Frontal cortex (tissue), 4 donors: Measurements from ENCODE around the gene ATXN10. TPM values are rescaled to one million over a fixed set of nuclear protein-coding genes. Genes with fewer than 3 reads are reported as not detected.

Experiments
- DNase-seq, 2 donors: peaks; one replicate each; pipeline ENCODE4 v3.0.0; 2012; ENCODE audit warnings: low spot score in 2 of 2
- FAIRE-seq: peaks from 2 replicates; lab custom pipeline; 2012; peaks lifted over from hg19 to GRCh38; lab: Jason Lieb, UNC
- total RNA-seq: library from RNA; depleted of rRNA; stranded (reverse); fragments of >200 nt; gene quantifications from one replicate; pipeline ENCODE4 v1.2.3, GENCODE V29; 2014
- donor health status: control.
- donor health status: control.
- donor health status: control.

ATXN10 gene
- total RNA-seq, 1 donor from 2014 or later, result 390 TPM

- no peak for FAIRE-seq
- DNase-seq, result no peak
Measured at GRCh38 chr22:45743687-45744086, 72.1 kb downstream of the ATXN10 start.

GRCh38 chr22:45744442-45744841 lies 72.8 kb downstream of the ATXN10 start:
- no peak for FAIRE-seq

GRCh38 chr22:45750626-45751025 lies 79.0 kb downstream of the ATXN10 start:
- no peak for DNase-seq
- FAIRE-seq, result no peak

More at GRCh38 chr22:45744442-45744841, 72.8 kb downstream of the ATXN10 start:
- DNase-seq, result no peak

- DNase-seq, result no peak
- no peak for FAIRE-seq
Measured at GRCh38 chr22:45752036-45752435, 80.4 kb downstream of the ATXN10 start.

- DNase-seq, result no peak
- no peak for FAIRE-seq
Measured at GRCh38 chr22:45754822-45755221, 83.2 kb downstream of the ATXN10 start.

- no peak for FAIRE-seq
- no peak for DNase-seq
Measured at GRCh38 chr22:45756558-45756957, 84.9 kb downstream of the ATXN10 start.

- FAIRE-seq, result no peak
- peak; percentile 28 to 30 for DNase-seq
Measured at GRCh38 chr22:45757068-45757467, 85.4 kb downstream of the ATXN10 start.

- FAIRE-seq, result no peak
- DNase-seq, result no peak
Measured at GRCh38 chr22:45757936-45758335, 86.3 kb downstream of the ATXN10 start.

- no peak for FAIRE-seq
- no peak for DNase-seq
Measured at GRCh38 chr22:45758603-45759002, 87.0 kb downstream of the ATXN10 start.

GRCh38 chr22:45760682-45761081 lies 89.0 kb downstream of the ATXN10 start:
- FAIRE-seq, result no peak
- DNase-seq, result no peak

GRCh38 chr22:45762545-45763235 lies 91.1 kb downstream of the ATXN10 start:
- FAIRE-seq, result no peak
- no peak for DNase-seq

GRCh38 chr22:45763236-45763624 lies 91.6 kb downstream of the ATXN10 start:
- FAIRE-seq (no peak), DNase-seq (no peak)

- FAIRE-seq (no peak), DNase-seq (no peak)
Measured at GRCh38 chr22:45768490-45768889, 96.9 kb downstream of the ATXN10 start.

- FAIRE-seq, result no peak
Measured at GRCh38 chr22:45769569-45770210, 98.1 kb downstream of the ATXN10 start.

GRCh38 chr22:45770506-45770905 lies 98.9 kb downstream of the ATXN10 start:
- FAIRE-seq, result no peak
- no peak for DNase-seq

More at GRCh38 chr22:45769569-45770210, 98.1 kb downstream of the ATXN10 start:
- no peak for DNase-seq

GRCh38 chr22:45771057-45771456 lies 99.4 kb downstream of the ATXN10 start:
- DNase-seq, result no peak
- FAIRE-seq, result no peak

- FAIRE-seq (no peak), DNase-seq (no peak)
Measured at GRCh38 chr22:45771711-45772110, 100.1 kb downstream of the ATXN10 start.

- FAIRE-seq, result no peak
- DNase-seq, result no peak
Measured at GRCh38 chr22:45772743-45773142, 101.1 kb downstream of the ATXN10 start.

- FAIRE-seq, result no peak
- DNase-seq, result no peak
Measured at GRCh38 chr22:45774001-45774670, 102.5 kb downstream of the ATXN10 start.

- DNase-seq (no peak), FAIRE-seq (no peak)
Measured at GRCh38 chr22:45775062-45775461, 103.4 kb downstream of the ATXN10 start.
